SH-SY5Y (cell line): Measurements from ENCODE around the gene JAZF1.

Experiments
- GATA2 ChIP-seq: IDR thresholded peaks from 2 replicates; pipeline ENCODE4 v1.6.1; 2011; ENCODE audit warnings: mild to moderate bottlenecking, low read depth, low read length
- GATA3 ChIP-seq: IDR thresholded peaks from 2 replicates; pipeline ENCODE4 v1.6.1; 2011; ENCODE audit warnings: low read depth, mild to moderate bottlenecking, low read length, moderate library complexity

- TF ChIP-seq GATA2 (no peak), GATA3 (no peak)
Observed at GRCh38 chr7:27812706-27813105, 367.9 kb downstream of the JAZF1 start.
